ENCODE results near the gene FMO2. TPM values are rescaled to one million over a fixed set of nuclear protein-coding genes. Genes with fewer than 3 reads are reported as not detected.

FMO2 gene
- polyA plus RNA-seq, 3 donors from 2014 or later: not detected

DNA sequence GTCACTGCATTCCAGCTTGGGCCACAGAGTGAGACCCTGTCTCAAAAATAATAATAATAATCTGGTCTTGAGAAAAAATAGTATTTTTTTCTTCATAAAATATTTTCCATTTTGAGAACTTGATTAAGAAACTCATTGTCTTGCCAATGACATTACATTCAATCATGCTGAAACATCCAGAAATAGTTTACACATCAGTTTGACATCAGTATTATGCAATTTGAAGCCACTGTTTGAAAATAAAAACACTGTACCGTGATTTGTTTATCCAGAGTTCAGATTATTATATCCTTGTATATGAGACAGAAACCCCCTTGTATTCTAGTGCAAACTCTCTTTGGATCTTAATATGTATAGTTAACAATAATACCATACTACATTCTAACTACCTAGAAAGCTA, 6.9 kb downstream of the FMO2 start:
- no peaks in the 10 kb centered on the region for H3K9me3 Mint-ChIP-seq
- no peak for DNase-seq
- H3K4me3 Mint-ChIP-seq: no peak overlapping the region
- no peaks in the 10 kb centered on the region for H3K4me1 Mint-ChIP-seq
- H3K27me3 Mint-ChIP-seq (ENCODE audit: low read depth in 3 of 3): no peaks in the 10 kb centered on the region
- H3K36me3 Mint-ChIP-seq: no peaks in the 10 kb centered on the region
- H3K27ac Mint-ChIP-seq: no peak overlapping the region

DNA sequence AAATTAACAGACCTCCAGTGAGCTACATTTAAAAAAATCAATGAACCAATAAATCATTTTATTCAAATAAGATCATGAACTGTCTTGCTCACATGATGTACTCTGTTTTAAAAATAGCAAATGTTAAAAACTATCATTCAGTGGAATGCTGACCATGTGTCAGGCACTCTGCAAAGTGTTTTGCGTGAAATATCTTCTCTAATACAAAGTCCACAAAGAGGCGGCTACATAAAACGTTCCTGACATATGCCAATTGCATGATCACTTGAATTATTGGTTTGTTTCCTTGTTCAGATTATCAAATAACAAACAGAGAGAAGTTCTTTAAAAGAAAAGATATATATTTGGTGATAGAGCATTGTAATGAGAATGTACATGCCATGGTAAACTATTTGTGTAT, 10.7 kb downstream of the FMO2 start:
- Mint-ChIP-seq H3K36me3 (no peaks in the 10 kb centered on the region), H3K4me1 (no peaks in the 10 kb centered on the region), H3K4me3 (no peak overlapping the region), H3K27ac (no peak overlapping the region), H3K27me3 (ENCODE audit: low read depth in 3 of 3) (no peaks in the 10 kb centered on the region), H3K9me3 (no peaks in the 10 kb centered on the region)
- no peak for DNase-seq

DNA sequence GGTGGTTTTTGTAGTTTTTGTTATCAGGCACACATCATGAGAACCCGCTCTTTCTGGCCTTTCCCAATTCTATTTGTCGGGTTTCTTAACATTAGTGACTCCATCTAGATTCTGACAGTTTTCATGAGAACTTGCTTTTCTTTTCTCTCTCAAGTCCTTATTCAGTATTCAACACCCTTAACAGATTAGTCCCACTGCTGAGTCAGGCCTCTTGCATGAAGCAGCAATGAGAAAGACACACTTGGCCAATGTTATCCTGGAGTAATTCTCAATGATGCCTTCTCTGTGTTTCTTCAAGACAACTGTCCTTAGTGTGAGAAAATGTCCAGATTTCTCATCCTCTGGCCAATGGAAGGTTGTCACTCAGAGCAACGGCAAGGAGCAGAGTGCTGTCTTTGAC, 11.3 kb downstream of the FMO2 start:
- no peak for DNase-seq
- H3K27ac Mint-ChIP-seq: no peak overlapping the region
- no peaks in the 10 kb centered on the region for H3K9me3 Mint-ChIP-seq
- no peaks in the 10 kb centered on the region for H3K4me1 Mint-ChIP-seq
- no peaks in the 10 kb centered on the region for H3K27me3 Mint-ChIP-seq (ENCODE audit: low read depth in 3 of 3)
- H3K36me3 Mint-ChIP-seq: no peaks in the 10 kb centered on the region
- H3K4me3 Mint-ChIP-seq: no peak overlapping the region

DNA sequence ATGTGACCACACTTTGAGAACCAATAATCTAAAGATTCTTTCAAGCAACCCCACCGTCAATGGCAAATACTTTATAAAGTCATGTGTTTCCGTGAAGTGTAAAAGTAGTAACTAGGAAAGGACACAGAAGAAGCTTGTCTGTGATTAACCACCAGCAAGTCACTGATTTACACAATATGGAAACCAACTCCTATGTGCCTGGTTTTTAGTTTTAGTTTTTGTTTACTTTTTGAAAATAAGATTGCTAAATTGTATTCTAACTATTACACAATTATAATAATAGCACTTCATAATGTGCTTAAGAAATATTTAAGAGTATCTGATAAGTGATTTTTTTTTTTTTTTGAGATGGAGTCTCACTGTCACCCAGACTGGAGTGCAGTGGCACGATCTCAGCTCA, 13.0 kb downstream of the FMO2 start:
- Mint-ChIP-seq H3K4me3 (no peak overlapping the region), H3K27ac (no peak overlapping the region), H3K9me3 (no peaks in the 10 kb centered on the region), H3K36me3 (no peaks in the 10 kb centered on the region), H3K4me1 (no peaks in the 10 kb centered on the region), H3K27me3 (ENCODE audit: low read depth in 3 of 3) (peaks cover 0 to 3% (median 0%) of the 10 kb centered on the region in 3 donors)
- DNase-seq: no peak

DNA sequence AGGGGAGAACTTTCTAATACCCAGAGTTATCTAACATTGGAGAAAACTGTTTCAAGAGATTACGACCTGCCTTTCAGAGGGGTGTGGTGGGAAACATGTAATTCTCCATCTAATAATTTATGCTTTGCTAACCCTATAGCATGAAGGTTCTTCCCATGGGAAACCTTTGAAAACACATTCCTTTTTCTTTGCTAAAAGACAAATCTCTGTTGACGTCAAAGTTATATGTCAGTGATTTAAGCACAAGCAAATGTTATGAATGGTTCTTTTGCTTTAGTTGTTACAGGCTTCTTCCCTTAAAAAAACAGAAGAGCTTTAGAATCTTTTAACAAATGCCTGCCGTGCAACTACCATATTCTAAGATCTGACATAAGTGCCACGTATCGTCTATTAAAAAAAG, 19.2 kb downstream of the FMO2 start:
- Mint-ChIP-seq H3K27me3 (ENCODE audit: low read depth in 3 of 3) (peaks cover 0 to 6% (median 1%) of the 10 kb centered on the region in 3 donors), H3K27ac (no peak overlapping the region), H3K4me3 (no peak overlapping the region), H3K4me1 (no peaks in the 10 kb centered on the region), H3K9me3 (no peaks in the 10 kb centered on the region), H3K36me3 (no peaks in the 10 kb centered on the region)
- no peak for DNase-seq

DNA sequence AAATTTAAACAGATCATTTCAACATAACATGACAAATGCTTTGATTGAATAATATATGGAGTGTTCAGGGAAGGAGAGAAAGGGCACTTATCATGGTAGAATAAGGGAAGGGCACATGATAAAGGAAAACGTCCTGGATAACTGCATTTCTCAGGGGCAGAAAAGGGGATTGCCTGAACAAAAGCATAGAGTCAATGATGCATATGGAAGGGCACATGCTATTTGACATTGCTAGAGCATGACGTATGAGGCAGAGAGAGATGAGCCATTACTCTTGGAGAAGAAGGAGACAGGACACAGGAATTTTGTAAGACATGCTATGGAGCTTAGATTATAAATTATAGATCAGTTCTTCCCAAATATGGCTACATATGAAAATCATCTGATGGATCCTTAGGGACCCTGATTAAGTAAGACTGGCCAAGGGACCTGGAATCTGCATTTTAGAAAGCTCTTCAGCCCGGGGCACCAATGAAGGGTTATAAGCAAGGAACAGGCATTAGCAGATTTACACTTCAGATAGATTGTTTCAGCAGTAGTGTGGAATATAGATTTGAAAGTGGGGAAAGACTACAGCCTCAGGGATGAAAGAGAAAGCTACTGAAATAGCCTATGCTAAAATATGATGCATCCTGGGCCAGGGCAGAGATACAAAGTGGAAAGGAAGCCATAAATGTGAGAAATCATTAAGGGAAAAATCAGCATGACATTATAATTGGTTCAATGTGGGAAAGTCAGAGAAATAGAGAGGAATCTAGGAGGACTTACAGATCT, 21.3 kb downstream of the FMO2 start:
- H3K27me3 Mint-ChIP-seq (ENCODE audit: low read depth in 3 of 3): peaks cover 0 to 6% (median 1%) of the 10 kb centered on the region in 3 donors
- no peaks in the 10 kb centered on the region for H3K36me3 Mint-ChIP-seq
- no peak for DNase-seq
- H3K4me3 Mint-ChIP-seq: no peak overlapping the region
- H3K9me3 Mint-ChIP-seq: no peaks in the 10 kb centered on the region
- no peak overlapping the region for H3K27ac Mint-ChIP-seq
- H3K4me1 Mint-ChIP-seq: no peaks in the 10 kb centered on the region

DNA sequence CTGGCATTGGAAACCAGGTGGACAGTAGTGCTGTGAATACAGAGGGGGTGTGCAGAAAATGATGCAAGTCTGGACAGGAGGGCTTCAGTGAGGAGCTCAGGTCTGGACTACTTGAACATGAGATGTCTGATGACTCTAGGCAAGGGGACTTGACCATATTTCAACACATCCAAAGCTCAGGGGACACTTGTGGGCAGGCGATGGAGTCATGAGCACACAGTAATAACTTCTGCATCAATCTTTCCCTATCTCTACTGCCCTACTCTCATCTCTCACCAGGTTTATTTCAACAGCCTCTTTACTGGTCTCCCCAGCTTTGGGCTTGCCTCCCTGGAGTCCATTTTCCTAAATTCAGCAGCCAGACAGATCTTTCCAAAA, 21.9 kb downstream of the FMO2 start:
- no peak overlapping the region for H3K4me3 Mint-ChIP-seq
- no peaks in the 10 kb centered on the region for H3K9me3 Mint-ChIP-seq
- no peaks in the 10 kb centered on the region for H3K4me1 Mint-ChIP-seq
- no peak overlapping the region for H3K27ac Mint-ChIP-seq
- no peak for DNase-seq
- H3K36me3 Mint-ChIP-seq: no peaks in the 10 kb centered on the region
- peaks cover 0 to 3% (median 1%) of the 10 kb centered on the region in 3 donors for H3K27me3 Mint-ChIP-seq (ENCODE audit: low read depth in 3 of 3)

DNA sequence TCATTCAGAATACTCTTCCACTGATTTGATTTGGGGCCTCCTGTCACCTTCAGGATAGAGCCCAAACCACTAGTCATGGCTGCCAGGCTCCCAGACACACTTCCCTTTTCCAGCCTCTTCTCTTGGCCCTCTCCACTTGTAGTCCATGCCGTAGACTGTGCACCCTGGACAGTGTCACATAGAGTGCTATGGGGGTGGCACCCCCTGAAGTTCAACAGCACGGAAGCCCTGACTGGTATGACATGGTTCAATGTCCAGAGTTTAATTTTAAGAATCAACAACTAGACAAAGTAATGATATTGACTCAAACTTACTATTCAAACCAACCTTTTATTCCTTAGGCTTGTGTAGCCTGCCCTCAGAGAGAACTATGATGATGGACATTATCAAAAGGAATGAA, 22.3 kb downstream of the FMO2 start:
- no peaks in the 10 kb centered on the region for H3K9me3 Mint-ChIP-seq
- H3K4me3 Mint-ChIP-seq: no peak overlapping the region
- no peaks in the 10 kb centered on the region for H3K36me3 Mint-ChIP-seq
- no peaks in the 10 kb centered on the region for H3K4me1 Mint-ChIP-seq
- peaks cover 0 to 2% (median 1%) of the 10 kb centered on the region in 3 donors for H3K27me3 Mint-ChIP-seq (ENCODE audit: low read depth in 3 of 3)
- H3K27ac Mint-ChIP-seq: no peak overlapping the region
- no peak for DNase-seq

DNA sequence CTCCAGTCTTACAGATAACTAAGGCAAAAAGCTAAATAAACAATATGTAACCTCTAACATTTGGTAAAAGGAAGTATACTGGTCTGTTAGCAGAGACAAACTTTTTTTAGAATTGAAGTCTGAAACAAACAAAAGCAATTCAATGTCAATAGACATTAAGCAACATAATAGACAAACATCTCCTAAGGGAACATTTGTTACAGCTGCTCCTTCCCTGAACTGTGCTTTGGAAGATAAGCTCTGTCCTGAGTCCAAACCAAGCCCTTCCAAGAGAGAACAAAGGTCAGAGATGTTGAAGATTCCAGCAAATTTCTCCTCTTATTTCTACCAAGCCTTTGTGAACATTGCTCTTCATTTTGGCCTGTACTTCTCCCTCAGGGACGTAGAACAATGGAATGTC, 25.3 kb downstream of the FMO2 start:
- Mint-ChIP-seq H3K27me3 (ENCODE audit: low read depth in 3 of 3) (peaks cover 0 to 1% (median 1%) of the 10 kb centered on the region in 3 donors), H3K9me3 (no peaks in the 10 kb centered on the region), H3K4me1 (no peaks in the 10 kb centered on the region), H3K4me3 (no peak overlapping the region), H3K27ac (no peak overlapping the region), H3K36me3 (no peaks in the 10 kb centered on the region)
- DNase-seq: no peak

DNA sequence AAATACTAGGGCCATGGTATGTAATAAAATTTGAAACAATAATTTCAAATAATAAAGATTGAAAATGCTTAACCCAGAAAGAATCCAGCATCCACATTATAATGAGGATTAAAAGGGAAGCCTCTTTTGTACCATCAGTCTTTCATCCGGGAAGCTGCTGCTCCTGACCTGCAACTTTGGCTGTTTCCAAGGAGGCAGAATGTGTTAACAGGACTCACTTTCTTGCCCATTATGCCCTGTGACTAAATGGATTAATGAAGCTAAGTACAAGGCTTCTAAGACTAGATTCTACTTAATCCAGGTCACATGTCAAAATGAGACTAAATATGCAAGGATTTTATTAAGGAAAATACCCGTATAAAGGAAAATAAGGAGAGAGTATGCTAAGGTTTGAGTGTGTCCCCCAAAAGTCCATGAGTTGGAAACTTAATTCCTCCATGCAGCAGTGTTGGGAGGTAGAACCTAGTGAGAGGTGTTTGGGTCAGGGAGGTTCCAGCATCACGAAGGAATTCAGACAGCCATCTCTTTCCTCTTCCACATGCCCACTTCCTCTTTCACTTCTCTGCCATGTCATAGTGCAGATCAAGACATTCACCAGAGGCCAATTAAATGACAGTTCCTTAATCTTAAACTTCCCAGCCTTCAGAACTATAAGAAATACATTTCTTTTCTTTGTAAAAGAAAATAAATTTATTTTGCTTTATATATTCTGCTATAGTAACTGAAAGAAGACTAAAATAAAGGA, 27.7 kb downstream of the FMO2 start:
- Mint-ChIP-seq H3K4me1 (no peaks in the 10 kb centered on the region), H3K36me3 (no peaks in the 10 kb centered on the region), H3K27me3 (ENCODE audit: low read depth in 3 of 3) (peaks cover 0 to 1% (median 0%) of the 10 kb centered on the region in 3 donors), H3K9me3 (no peaks in the 10 kb centered on the region), H3K27ac (no peak overlapping the region), H3K4me3 (no peak overlapping the region)
- DNase-seq: no peak

DNA sequence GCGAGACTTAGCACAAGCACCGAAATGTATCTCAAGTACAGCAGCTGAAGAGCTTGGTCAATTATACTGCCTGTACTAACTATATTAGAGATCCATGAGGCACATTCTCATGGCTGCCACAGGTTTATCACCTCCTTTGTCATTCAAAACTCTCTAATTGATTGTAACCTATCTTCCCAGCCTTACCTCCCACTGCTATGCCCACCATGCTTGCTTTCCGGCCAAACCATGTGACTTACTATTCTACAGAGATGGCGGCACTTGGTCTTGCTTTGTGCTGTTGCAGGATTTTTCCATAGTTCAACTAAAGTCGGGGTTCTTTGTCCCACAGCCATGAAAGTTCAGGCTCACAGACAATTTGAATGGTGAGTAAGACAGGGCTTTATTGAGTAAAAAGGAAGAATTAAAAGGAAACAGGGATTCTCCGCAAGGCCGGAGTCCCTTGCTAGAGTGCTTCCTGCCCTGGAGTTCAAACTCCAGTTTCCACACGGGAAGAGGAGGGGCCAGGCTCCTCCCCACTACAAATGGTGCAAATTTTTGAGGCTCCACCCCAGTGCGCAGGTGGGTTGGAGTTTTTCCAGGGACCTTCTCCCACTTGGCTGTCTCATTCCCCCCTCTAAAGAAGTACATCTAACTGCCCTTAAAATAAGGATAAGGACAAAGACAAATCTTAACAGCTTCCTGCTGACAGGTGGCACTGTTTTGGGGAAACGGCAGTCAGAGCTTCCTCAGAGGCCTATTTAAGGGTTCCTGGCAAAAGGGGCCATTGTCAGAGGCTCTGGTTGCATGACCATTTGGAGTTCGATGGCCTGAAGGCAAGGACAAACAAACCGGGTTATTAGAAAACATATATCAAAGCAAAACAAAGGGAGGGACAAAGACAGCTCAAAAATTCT, 28.7 kb downstream of the FMO2 start:
- no peaks in the 10 kb centered on the region for H3K4me1 Mint-ChIP-seq
- H3K36me3 Mint-ChIP-seq: no peaks in the 10 kb centered on the region
- no peaks in the 10 kb centered on the region for H3K9me3 Mint-ChIP-seq
- H3K4me3 Mint-ChIP-seq: no peak overlapping the region
- no peak for DNase-seq
- H3K27me3 Mint-ChIP-seq (ENCODE audit: low read depth in 3 of 3): peaks cover 0 to 2% (median 0%) of the 10 kb centered on the region in 3 donors
- no peak overlapping the region for H3K27ac Mint-ChIP-seq

DNA sequence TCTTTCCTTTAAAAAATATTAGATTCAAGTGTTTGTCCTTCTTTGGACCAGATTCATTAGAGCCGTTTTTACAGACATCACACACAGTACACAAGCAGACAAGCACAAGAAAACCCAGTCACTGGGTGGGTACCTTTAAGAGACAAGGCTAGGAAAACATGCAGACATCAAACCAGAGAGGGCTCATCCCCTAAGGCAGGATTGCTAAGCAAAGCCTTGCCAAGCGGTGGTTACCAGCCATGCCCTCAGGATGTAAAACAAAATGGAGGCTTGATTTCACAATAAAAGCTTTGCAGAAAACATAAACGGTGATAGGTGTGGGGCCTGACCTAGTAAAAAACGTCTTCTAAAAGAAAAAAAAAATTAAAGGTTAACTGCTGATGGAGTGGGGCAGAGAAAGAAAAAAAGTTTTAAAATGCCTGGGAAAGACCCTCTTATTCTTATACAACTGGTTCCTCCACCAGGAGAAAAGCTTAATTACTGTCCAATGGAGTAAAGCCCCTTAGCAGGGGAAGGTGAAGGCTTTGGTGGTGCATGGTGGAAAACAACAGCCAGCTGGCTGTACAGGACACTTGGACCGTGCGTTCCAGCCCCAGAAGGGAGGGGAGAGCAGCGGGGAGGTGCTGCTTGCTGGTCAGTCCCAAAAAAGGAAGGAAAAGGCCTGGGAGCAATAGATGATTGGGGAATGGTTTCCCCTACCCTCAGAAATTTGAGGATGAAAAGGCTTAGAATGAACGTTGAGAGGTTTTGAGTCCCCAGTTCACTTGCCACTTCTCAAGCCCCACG, 32.8 kb downstream of the FMO2 start:
- H3K4me1 Mint-ChIP-seq: no peaks in the 10 kb centered on the region
- H3K4me3 Mint-ChIP-seq: no peak overlapping the region
- H3K36me3 Mint-ChIP-seq: no peaks in the 10 kb centered on the region
- H3K27ac Mint-ChIP-seq: no peak overlapping the region
- no peaks in the 10 kb centered on the region for H3K9me3 Mint-ChIP-seq
- peaks cover 0 to 7% (median 1%) of the 10 kb centered on the region in 3 donors for H3K27me3 Mint-ChIP-seq (ENCODE audit: low read depth in 3 of 3)
- DNase-seq: no peak

DNA sequence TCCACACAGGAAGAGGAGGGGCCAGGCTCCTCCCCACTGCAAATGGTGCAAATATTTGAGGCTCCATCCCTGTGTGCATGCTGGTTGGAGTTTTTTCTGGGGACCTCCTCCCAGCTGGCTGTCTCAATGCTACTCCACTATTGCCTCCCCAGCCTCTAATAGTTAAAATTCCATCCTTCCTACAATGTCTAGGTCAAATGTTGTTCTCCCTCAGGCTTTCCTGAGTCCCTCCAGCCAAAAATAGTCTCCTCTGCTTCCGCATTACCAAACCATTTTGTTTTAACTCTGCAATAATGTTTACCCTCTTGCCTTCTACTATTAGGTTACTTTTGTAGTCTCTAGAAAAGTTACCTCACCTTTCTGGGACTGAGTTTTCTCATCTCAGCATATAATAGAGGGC, 33.6 kb downstream of the FMO2 start:
- H3K4me1 Mint-ChIP-seq: no peaks in the 10 kb centered on the region

More for the DNA sequence above, 33.6 kb downstream of the FMO2 start:
- H3K27ac Mint-ChIP-seq: no peak overlapping the region
- DNase-seq: no peak
- peaks cover 0 to 7% (median 1%) of the 10 kb centered on the region in 3 donors for H3K27me3 Mint-ChIP-seq (ENCODE audit: low read depth in 3 of 3)
- H3K9me3 Mint-ChIP-seq: no peaks in the 10 kb centered on the region
- no peak overlapping the region for H3K4me3 Mint-ChIP-seq
- H3K36me3 Mint-ChIP-seq: no peaks in the 10 kb centered on the region
